Measurements from ENCODE around the gene PPP2R2C. TPM values are rescaled to one million over a fixed set of nuclear protein-coding genes. Genes with fewer than 3 reads are reported as not detected.
A peak's percentile ranks its signal among the peaks of the same experiment; 100 is the strongest.

PPP2R2C gene
- total RNA-seq, 1 donor from 2014 or later: not detected

DNA sequence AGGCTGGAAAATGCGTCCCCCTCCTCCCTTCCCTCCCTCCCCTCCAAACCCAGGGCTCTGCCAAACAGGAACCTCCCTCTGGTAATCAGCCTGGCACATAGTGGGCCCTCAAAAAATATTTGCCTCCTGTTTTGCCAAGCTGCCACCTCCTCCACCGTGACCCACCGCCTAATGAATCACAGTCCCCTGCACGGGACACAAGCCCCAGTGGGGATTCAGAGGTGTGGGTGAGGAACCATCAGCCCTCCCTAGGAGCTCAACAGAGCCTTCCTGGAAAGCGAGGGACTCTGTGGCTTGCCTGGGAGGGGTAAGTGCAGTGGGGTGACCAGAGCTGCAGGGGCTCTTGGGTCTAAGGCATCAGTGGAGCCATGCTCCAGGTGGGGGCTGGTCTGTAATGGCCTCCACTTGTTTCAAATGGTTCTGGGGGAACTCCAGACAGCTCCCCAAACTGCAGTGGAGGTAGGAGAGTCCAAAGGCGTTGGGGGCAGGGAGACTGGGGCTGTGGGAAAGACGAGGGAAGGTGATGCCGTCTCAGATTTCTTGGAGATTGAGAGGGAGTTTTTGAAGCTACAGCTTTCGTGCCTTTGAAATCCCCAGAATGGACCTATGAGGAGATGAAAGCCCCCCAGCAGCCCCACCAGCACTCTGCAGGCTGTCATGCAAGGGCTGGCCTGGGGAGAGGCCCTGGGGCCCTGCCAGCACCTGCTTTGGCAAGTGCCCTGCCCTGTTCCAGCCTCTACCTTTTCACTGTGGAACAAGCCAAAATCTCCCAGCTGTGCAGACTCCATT is 1.0 kb upstream of the PPP2R2C start:
- Mint-ChIP-seq H3K9me3 (ENCODE audit: unreplicated experiment) (no peaks in the 10 kb centered on the region), H3K36me3 (ENCODE audit: unreplicated experiment) (no peaks in the 10 kb centered on the region), H3K27ac (ENCODE audit: unreplicated experiment) (no peak overlapping the region), H3K4me1 (ENCODE audit: unreplicated experiment) (peaks cover 5% of the 10 kb centered on the region), H3K4me3 (ENCODE audit: unreplicated experiment) (no peak overlapping the region), H3K27me3 (ENCODE audit: unreplicated experiment) (peaks cover 55% of the 10 kb centered on the region)
- TF ChIP-seq, protein P1, sequence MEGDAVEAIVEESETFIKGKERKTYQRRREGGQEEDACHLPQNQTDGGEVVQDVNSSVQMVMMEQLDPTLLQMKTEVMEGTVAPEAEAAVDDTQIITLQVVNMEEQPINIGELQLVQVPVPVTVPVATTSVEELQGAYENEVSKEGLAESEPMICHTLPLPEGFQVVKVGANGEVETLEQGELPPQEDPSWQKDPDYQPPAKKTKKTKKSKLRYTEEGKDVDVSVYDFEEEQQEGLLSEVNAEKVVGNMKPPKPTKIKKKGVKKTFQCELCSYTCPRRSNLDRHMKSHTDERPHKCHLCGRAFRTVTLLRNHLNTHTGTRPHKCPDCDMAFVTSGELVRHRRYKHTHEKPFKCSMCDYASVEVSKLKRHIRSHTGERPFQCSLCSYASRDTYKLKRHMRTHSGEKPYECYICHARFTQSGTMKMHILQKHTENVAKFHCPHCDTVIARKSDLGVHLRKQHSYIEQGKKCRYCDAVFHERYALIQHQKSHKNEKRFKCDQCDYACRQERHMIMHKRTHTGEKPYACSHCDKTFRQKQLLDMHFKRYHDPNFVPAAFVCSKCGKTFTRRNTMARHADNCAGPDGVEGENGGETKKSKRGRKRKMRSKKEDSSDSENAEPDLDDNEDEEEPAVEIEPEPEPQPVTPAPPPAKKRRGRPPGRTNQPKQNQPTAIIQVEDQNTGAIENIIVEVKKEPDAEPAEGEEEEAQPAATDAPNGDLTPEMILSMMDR (IDR thresholded peaks at IDR 0.05): no peak
- peak; percentile 72 for DNase-seq (ENCODE audit: extremely low spot score, unreplicated experiment)

DNA sequence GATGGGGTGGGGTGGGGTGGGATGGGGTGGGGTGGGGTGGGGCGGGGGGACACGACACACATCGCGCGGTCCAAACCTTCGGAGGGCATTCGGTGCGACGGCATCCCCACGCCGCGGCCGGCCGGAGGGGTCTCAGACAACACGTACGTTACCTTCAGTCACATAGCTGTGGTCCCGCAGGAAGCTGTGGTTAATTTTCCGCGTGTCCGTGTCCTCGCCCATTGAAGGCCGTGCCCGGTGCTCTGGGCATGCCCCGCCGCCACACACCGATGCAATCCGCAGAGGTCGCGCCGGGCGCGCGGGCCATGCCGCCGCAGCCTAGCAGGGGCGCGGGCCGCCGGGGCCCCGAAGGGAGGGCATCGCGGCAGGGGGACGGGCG is 417 bp downstream of the PPP2R2C start:
- Mint-ChIP-seq H3K27me3 (ENCODE audit: unreplicated experiment) (peaks cover 61% of the 10 kb centered on the region), H3K9me3 (ENCODE audit: unreplicated experiment) (no peaks in the 10 kb centered on the region), H3K27ac (ENCODE audit: unreplicated experiment) (no peak overlapping the region), H3K36me3 (ENCODE audit: unreplicated experiment) (no peaks in the 10 kb centered on the region), H3K4me1 (ENCODE audit: unreplicated experiment) (peaks cover 5% of the 10 kb centered on the region), H3K4me3 (ENCODE audit: unreplicated experiment) (no peak overlapping the region)
- peak; percentile 83 for DNase-seq (ENCODE audit: extremely low spot score, unreplicated experiment)
- TF ChIP-seq, protein P1 (IDR thresholded peaks at IDR 0.05): no peak

DNA sequence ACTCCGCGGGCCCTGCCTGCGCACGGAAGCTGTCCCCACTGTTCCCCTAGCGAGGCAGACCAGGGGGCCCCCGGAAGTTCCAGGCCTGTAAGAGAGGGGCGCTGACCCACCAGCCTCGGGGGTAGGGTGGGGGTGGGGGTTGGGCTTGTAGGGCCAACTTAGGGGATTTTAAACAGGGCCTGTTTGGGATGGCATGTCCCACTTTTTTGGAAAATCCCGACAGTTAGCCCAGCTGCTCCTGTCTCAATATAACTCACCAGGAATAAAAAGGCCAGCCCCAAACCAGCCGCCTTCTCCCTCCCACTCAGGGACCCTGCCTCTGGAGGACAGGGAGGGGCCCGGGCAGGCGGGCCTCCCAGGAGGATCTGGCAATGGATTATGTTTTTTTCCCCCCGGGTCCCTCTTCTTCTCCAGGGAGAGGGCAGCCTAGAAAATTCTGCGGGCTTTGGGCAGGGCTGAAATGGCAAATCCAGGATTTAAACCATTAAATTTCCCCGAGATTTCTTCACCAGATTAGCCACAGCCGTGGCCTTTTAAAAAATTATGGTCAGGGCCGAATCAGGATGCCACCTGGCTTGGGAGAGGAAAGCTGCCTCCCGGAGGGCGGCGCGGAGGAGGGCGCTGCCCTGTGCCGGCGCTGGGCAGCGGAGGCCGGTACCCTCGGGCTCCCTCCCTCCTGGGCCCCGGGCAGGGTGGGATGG is 957 bp downstream of the PPP2R2C start:
- H3K4me3 Mint-ChIP-seq (ENCODE audit: unreplicated experiment): peak overlapping the region; percentile 29
- no peaks in the 10 kb centered on the region for H3K36me3 Mint-ChIP-seq (ENCODE audit: unreplicated experiment)
- peaks cover 66% of the 10 kb centered on the region for H3K27me3 Mint-ChIP-seq (ENCODE audit: unreplicated experiment)
- DNase-seq (ENCODE audit: extremely low spot score, unreplicated experiment): peak; percentile 63
- H3K4me1 Mint-ChIP-seq (ENCODE audit: unreplicated experiment): peaks cover 5% of the 10 kb centered on the region
- TF ChIP-seq, protein P1 (IDR thresholded peaks at IDR 0.05): no peak
- no peaks in the 10 kb centered on the region for H3K9me3 Mint-ChIP-seq (ENCODE audit: unreplicated experiment)
- no peak overlapping the region for H3K27ac Mint-ChIP-seq (ENCODE audit: unreplicated experiment)

DNA sequence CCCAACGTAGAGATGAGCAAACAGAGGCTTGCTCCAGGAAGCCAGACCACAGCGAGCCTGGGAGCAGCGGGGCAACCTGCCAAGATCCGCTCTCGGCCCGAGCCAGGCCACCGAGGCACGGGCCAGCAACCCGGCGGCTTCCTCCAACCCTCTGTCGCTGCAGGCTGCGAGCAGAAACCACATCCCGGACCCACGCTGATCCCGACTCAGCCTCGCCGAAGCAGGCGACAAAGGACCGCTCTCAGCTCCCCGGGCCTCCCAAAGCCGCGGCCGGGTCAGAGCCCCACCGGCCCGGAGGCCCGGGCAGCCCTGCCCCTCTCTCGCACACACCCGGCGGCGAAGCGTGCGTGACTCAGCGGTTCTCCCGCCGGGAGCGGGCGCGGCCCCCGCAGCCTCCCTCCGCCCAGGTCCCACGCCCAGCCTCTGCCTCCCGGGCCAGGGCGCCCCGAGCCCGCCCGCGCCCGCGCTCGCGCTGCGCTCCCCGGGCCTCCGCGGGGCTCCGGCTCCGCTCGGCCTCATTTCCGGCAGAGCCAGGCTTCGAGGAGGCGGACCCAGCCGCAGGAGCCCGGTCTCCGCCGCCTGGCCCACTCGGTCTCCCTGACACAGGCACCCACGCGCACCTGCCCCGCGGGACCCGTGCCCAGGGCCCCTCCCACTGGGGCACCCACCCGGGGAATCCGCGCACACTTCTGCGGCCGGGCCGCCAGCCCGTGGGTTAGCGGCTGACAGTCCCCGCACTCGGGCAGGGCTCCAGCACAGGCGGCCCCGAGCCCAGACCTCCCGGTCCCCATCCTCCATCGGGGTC is 1.7 kb downstream of the PPP2R2C start:
- TF ChIP-seq, protein P1 (IDR thresholded peaks at IDR 0.05): no peak
- Mint-ChIP-seq H3K36me3 (ENCODE audit: unreplicated experiment) (no peaks in the 10 kb centered on the region), H3K9me3 (ENCODE audit: unreplicated experiment) (no peaks in the 10 kb centered on the region), H3K4me3 (ENCODE audit: unreplicated experiment) (peak overlapping the region; percentile 55), H3K4me1 (ENCODE audit: unreplicated experiment) (peaks cover 5% of the 10 kb centered on the region), H3K27me3 (ENCODE audit: unreplicated experiment) (peaks cover 72% of the 10 kb centered on the region), H3K27ac (ENCODE audit: unreplicated experiment) (no peak overlapping the region)
- DNase-seq (ENCODE audit: extremely low spot score, unreplicated experiment): peak; percentile 85
